Measurements from ENCODE around the gene FSTL1.

FSTL1 gene

GRCh38 chr3:120348991-120349854 lies 101.6 kb downstream of the FSTL1 start, which contains the start of gene LRRC58:
Gene LRRC58 (minus strand): TSS chr3:120349354. CDS start chr3:120349243, 111 bp downstream.
- DNase-seq, result peak; percentile 76

GRCh38 chr3:120348065-120348990 lies 102.5 kb downstream of the FSTL1 start:
- DNase-seq, result peak; percentile 19

GRCh38 chr3:120344349-120344748 lies 106.4 kb downstream of the FSTL1 start:
- no peak for DNase-seq

All from SHP77 treated with DMSO at 0.1 percent for 48 hours (cell line).